HEK293 (cell line): ENCODE data around the gene TTL.
"Not testable (repeated sequence)": the region's sequence is repeated elsewhere in the genome, so short reads cannot be mapped to it uniquely, and the experiment has no call there.

Experiments
- CTCF ChIA-PET: fragments of 350-600 bp; formaldehyde crosslinking; extraction: SDS; loops from one replicate; lab custom pipeline; 2021; ENCODE audit warnings: antibody characterized with exemption; lab: Yijun Ruan, JAX
- POLR2A ChIA-PET: fragments of 300-600 bp; formaldehyde crosslinking; extraction: SDS; loops from one replicate; lab custom pipeline; 2020; ENCODE audit warnings: antibody characterized with exemption, inconsistent platforms; lab: Yijun Ruan, JAX
- H3K27ac ChIP-seq: fragments of 200-500 bp; sonication (Bioruptor generic); 2 replicates; pipeline ENCODE4 v1.5.1; 2014; ENCODE audit warnings: low read depth, low read length, control low read depth, inconsistent platforms; ENCODE audit errors: extremely low read depth
- H3K36me3 ChIP-seq, 2 experiments: fragments of 200-500 bp in 1 of 2; sonication (Bioruptor generic) in 1 of 2; 1 replicate in 1 of 2; 2 replicates in 1 of 2; pipeline ENCODE4 v1.5.1; 2014 to 2017; ENCODE audit warnings: inconsistent platforms in 2 of 2, low read length in 2 of 2; ENCODE audit not compliant: control insufficient read depth in 2 of 2, insufficient read depth in 1 of 2
- H3K4me1 ChIP-seq: fragments of 200-500 bp; sonication (Bioruptor generic); 2 replicates; pipeline ENCODE4 v1.5.1; 2014; ENCODE audit warnings: mild to moderate bottlenecking, low read length, inconsistent platforms; ENCODE audit not compliant: control insufficient read depth, insufficient read depth
- H3K4me3 ChIP-seq: 2 replicates; pipeline ENCODE4 v1.5.1; 2011; ENCODE audit warnings: low read depth, mild to moderate bottlenecking, control low read depth, low read length, moderate library complexity
- H3K9me3 ChIP-seq: fragments of 200-500 bp; sonication (Bioruptor generic); 2 replicates; pipeline ENCODE4 v1.5.1; 2014; ENCODE audit warnings: low read depth, low read length, inconsistent platforms; ENCODE audit not compliant: control insufficient read depth, insufficient read depth
- AEBP2 ChIP-seq: fragments of 450-650 bp; formaldehyde crosslinking; IDR thresholded peaks from 2 replicates; pipeline ENCODE4 v1.5.1; 2016; ENCODE audit warnings: missing biosample characterization, missing genetic modification characterization, borderline replicate concordance
- ATF2 ChIP-seq: fragments of 450-650 bp; formaldehyde crosslinking; IDR thresholded peaks from 2 replicates; pipeline ENCODE4 v1.5.1; 2016; ENCODE audit warnings: missing biosample characterization, missing genetic modification characterization, low read depth
- BCL11A ChIP-seq: fragments of 450-650 bp; formaldehyde crosslinking; IDR thresholded peaks from 2 replicates; pipeline ENCODE4 v1.5.1; 2016; ENCODE audit warnings: low read depth, missing biosample characterization, missing genetic modification characterization
- GLIS1 ChIP-seq: fragments of 450-650 bp; formaldehyde crosslinking; IDR thresholded peaks from 2 replicates; pipeline ENCODE4 v1.5.1; 2016; ENCODE audit warnings: missing biosample characterization, missing genetic modification characterization
- HOXC10 ChIP-seq: sonication (generic); formaldehyde crosslinking; IDR thresholded peaks from 2 replicates; pipeline ENCODE4 v1.8.1; 2023; ENCODE audit warnings: mild to moderate bottlenecking, missing genetic modification reagents
- MYNN ChIP-seq: fragments of 450-650 bp; formaldehyde crosslinking; IDR thresholded peaks from 2 replicates; pipeline ENCODE4 v1.5.1; 2016; ENCODE audit warnings: missing biosample characterization, missing genetic modification characterization, borderline replicate concordance
- PRDM4 ChIP-seq: fragments of 450-650 bp; formaldehyde crosslinking; IDR thresholded peaks from 2 replicates; pipeline ENCODE4 v1.5.1; 2017; ENCODE audit warnings: missing biosample characterization, missing genetic modification characterization
- PRDM6 ChIP-seq: fragments of 450-650 bp; formaldehyde crosslinking; IDR thresholded peaks from 2 replicates; pipeline ENCODE4 v1.5.1; 2017; ENCODE audit warnings: missing biosample characterization, missing genetic modification characterization
- SCRT1 ChIP-seq: fragments of 450-650 bp; formaldehyde crosslinking; IDR thresholded peaks from 2 replicates; pipeline ENCODE4 v1.5.1; 2016; ENCODE audit warnings: missing biosample characterization, missing genetic modification characterization, borderline replicate concordance
- SCRT2 ChIP-seq: fragments of 450-650 bp; formaldehyde crosslinking; IDR thresholded peaks from 2 replicates; pipeline ENCODE4 v1.5.1; 2016; ENCODE audit warnings: missing biosample characterization, missing genetic modification characterization
- ZBTB48 ChIP-seq: fragments of 450-650 bp; formaldehyde crosslinking; IDR thresholded peaks from 2 replicates; pipeline ENCODE4 v1.5.1; 2016; ENCODE audit warnings: missing biosample characterization, missing genetic modification characterization
- ZEB2 ChIP-seq: fragments of 450-650 bp; formaldehyde crosslinking; IDR thresholded peaks from 2 replicates; pipeline ENCODE4 v1.5.1; 2016; ENCODE audit warnings: missing biosample characterization, missing genetic modification characterization
- ZNF112 ChIP-seq: fragments of 450-650 bp; formaldehyde crosslinking; IDR thresholded peaks from 2 replicates; pipeline ENCODE4 v1.5.0; 2017; ENCODE audit warnings: missing biosample characterization, missing genetic modification characterization
- ZNF138 ChIP-seq: fragments of 450-650 bp; formaldehyde crosslinking; IDR thresholded peaks from 2 replicates; pipeline ENCODE4 v1.5.1; 2016; ENCODE audit warnings: missing biosample characterization, missing genetic modification characterization, borderline replicate concordance
- ZNF266 ChIP-seq: fragments of 450-650 bp; formaldehyde crosslinking; IDR thresholded peaks from 2 replicates; pipeline ENCODE4 v1.5.1; 2016; ENCODE audit warnings: missing biosample characterization, missing genetic modification characterization, low read depth
- ZNF335 ChIP-seq: fragments of 450-650 bp; formaldehyde crosslinking; conservative IDR thresholded peaks from 2 replicates; pipeline ENCODE4 v1.5.1; 2016; ENCODE audit warnings: missing biosample characterization, missing genetic modification characterization
- ZNF354C ChIP-seq: fragments of 450-650 bp; formaldehyde crosslinking; IDR thresholded peaks from 2 replicates; pipeline ENCODE4 v1.5.1; 2016; ENCODE audit warnings: missing biosample characterization, missing genetic modification characterization, low read depth, borderline replicate concordance
- ZNF514 ChIP-seq: fragments of 450-650 bp; formaldehyde crosslinking; IDR thresholded peaks from 2 replicates; pipeline ENCODE4 v1.5.1; 2016; ENCODE audit warnings: missing biosample characterization, missing genetic modification characterization
- ZNF530 ChIP-seq: fragments of 450-650 bp; formaldehyde crosslinking; IDR thresholded peaks from 2 replicates; pipeline ENCODE4 v1.5.1; 2016; ENCODE audit warnings: low read depth, missing biosample characterization, missing genetic modification characterization
- ZNF560 ChIP-seq: fragments of 450-650 bp; formaldehyde crosslinking; IDR thresholded peaks from 2 replicates; pipeline ENCODE4 v1.5.1; 2017; ENCODE audit warnings: missing biosample characterization, missing genetic modification characterization, borderline replicate concordance
- ZNF571 ChIP-seq: fragments of 450-650 bp; formaldehyde crosslinking; IDR thresholded peaks from 2 replicates; pipeline ENCODE4 v1.5.0; 2017; ENCODE audit warnings: missing biosample characterization, missing genetic modification characterization
- ZNF658 ChIP-seq: fragments of 450-650 bp; formaldehyde crosslinking; IDR thresholded peaks from 2 replicates; pipeline ENCODE4; 2016; ENCODE audit warnings: missing biosample characterization, missing genetic modification characterization
- ZNF76 ChIP-seq: fragments of 450-650 bp; formaldehyde crosslinking; IDR thresholded peaks from 2 replicates; pipeline ENCODE4; 2016; ENCODE audit warnings: low read depth, missing biosample characterization, missing genetic modification characterization, borderline replicate concordance
- ZNF768 ChIP-seq: fragments of 450-650 bp; formaldehyde crosslinking; IDR thresholded peaks from 2 replicates; pipeline ENCODE4 v1.5.1; 2018; ENCODE audit warnings: missing biosample characterization, mild to moderate bottlenecking, missing genetic modification characterization
- ZNF776 ChIP-seq: fragments of 450-650 bp; formaldehyde crosslinking; IDR thresholded peaks from 2 replicates; pipeline ENCODE4 v1.5.0; 2017; ENCODE audit warnings: missing biosample characterization, missing genetic modification characterization, borderline replicate concordance

TTL gene

GRCh38 chr2:112524276-112524675, 42.3 kb downstream of the TTL start:
- CTCF ChIA-PET, H3K4me3 ChIP-seq, H3K4me1 ChIP-seq, H3K27ac ChIP-seq, POLR2A ChIA-PET, H3K9me3 ChIP-seq: not testable (repeated sequence)
- peaks cover 0 to 53% of the 10 kb centered on the region in 2 experiments for H3K36me3 ChIP-seq
- peak; percentile 80 for TF ChIP-seq SCRT2 (tag by site-specific recombination)
- TF ChIP-seq SCRT1 (tag by site-specific recombination): peak; percentile 72; the same call in 1 of the 2 replicates

- ChIA-PET CTCF (no interaction called here), POLR2A (no interaction called here)
- Histone ChIP-seq H3K9me3 (no peaks in the 10 kb centered on the region), H3K36me3 (peaks cover 0 to 49% of the 10 kb centered on the region in 2 experiments; a peak in 2 of 3 replicates), H3K27ac (no peak overlapping the region), H3K4me1 (no peaks in the 10 kb centered on the region), H3K4me3 (no peak overlapping the region)
- no peak for TF ChIP-seq ZNF530 (tag by site-specific recombination)
- no peak for TF ChIP-seq ZNF112 (tag by site-specific recombination)
- no peak for TF ChIP-seq MYNN (tag by site-specific recombination)
- no peak for TF ChIP-seq HOXC10 (CRISPR knock-in tag)
- no peak for TF ChIP-seq ZEB2 (tag by site-specific recombination)
- TF ChIP-seq BCL11A: no peak
- no peak for TF ChIP-seq ZNF658 (tag by site-specific recombination)
- no peak for TF ChIP-seq PRDM4 (tag by site-specific recombination)
- TF ChIP-seq ZNF354C (tag by site-specific recombination): no peak
- TF ChIP-seq ZNF571 (tag by site-specific recombination): no peak
Measured at GRCh38 chr2:112528541-112528940, 46.6 kb downstream of the TTL start.

- CTCF ChIA-PET: no interaction called here
- Histone ChIP-seq H3K4me1 (no peaks in the 10 kb centered on the region), H3K36me3 (peaks cover 0 to 49% of the 10 kb centered on the region in 2 experiments; a peak in 2 of 3 replicates), H3K4me3 (no peak overlapping the region), H3K27ac (no peak overlapping the region), H3K9me3 (no peaks in the 10 kb centered on the region)
- POLR2A ChIA-PET: no interaction called here
- no peak for TF ChIP-seq ZNF514 (tag by site-specific recombination)
- no peak for TF ChIP-seq ZBTB48 (tag by site-specific recombination)
- no peak for TF ChIP-seq GLIS1 (tag by site-specific recombination)
- TF ChIP-seq ZNF76 (tag by site-specific recombination): no peak
- no peak for TF ChIP-seq ATF2 (tag by site-specific recombination)
- TF ChIP-seq ZNF354C (tag by site-specific recombination): no peak
- TF ChIP-seq ZNF768: no peak
- no peak for TF ChIP-seq AEBP2 (tag by site-specific recombination)
- no peak for TF ChIP-seq MYNN (tag by site-specific recombination)
- no peak for TF ChIP-seq ZNF138 (tag by site-specific recombination)
- TF ChIP-seq PRDM6 (tag by site-specific recombination): no peak
- no peak for TF ChIP-seq ZNF560 (tag by site-specific recombination)
- TF ChIP-seq ZNF335 (tag by site-specific recombination): no peak
- TF ChIP-seq ZNF776: no peak
- no peak for TF ChIP-seq ZNF266 (tag by site-specific recombination)
Measured at GRCh38 chr2:112529757-112530156, 47.8 kb downstream of the TTL start.
